HepG2 (cell line): ENCODE results near the gene MED25. TPM values are rescaled to one million over a fixed set of nuclear protein-coding genes. Genes with fewer than 3 reads are reported as not detected.

ENCODE experiments used
- ATAC-seq: fragments of 200-7000 bp; cut with Tn5 transposase; 3 replicates; pipeline ENCODE4 v1.9.1; 2020; ENCODE audit warnings: mild to moderate bottlenecking, moderate library complexity
- BruUV-seq: library from RNA; stranded (reverse); fragments of 400-500 nt; replicated peaks from 2 replicates; lab custom pipeline; 2021; lab: Mats Ljungman, UMichigan
- CTCF ChIA-PET: fragments of 300-600 bp; formaldehyde crosslinking; extraction: SDS; loops from one replicate; lab custom pipeline; 2021; ENCODE audit warnings: low total read pairs, inconsistent platforms, low intra/inter-chr PET ratio; lab: Yijun Ruan, JAX
- POLR2A ChIA-PET: fragments of 350-600 bp; sonication (Branson Sonifier 250); formaldehyde crosslinking; loops from one replicate; lab custom pipeline; 2020; ENCODE audit warnings: antibody characterized with exemption, inconsistent platforms; lab: Yijun Ruan, JAX
- DNase-seq: peaks from one replicate; pipeline ENCODE4 v3.0.0-alpha.2; 2015; ENCODE audit warnings: low spot score
- FAIRE-seq: peaks from 3 replicates; lab custom pipeline; 2011; peaks lifted over from hg19 to GRCh38; lab: Jason Lieb, UNC
- H2AFZ ChIP-seq: one replicate; pipeline ENCODE4 v1.6.1; 2011; ENCODE audit warnings: low read length, inconsistent platforms
- H3K27ac ChIP-seq: fragments of 300-600 bp; 3 replicates; pipeline ENCODE4 v1.8.0; 2011; ENCODE audit warnings: mixed run types, mild to moderate bottlenecking, mixed read lengths, low read length, inconsistent platforms; ENCODE audit not compliant: insufficient read depth; ENCODE audit errors: extremely low read length
- H3K27me3 ChIP-seq, 2 experiments: fragments of 200-600 bp in 1 of 2; 2 replicates in 1 of 2; 3 replicates in 1 of 2; pipeline versions ENCODE4 v1.6.0 to v1.8.0; 2011; ENCODE audit warnings: low read length in 2 of 2, mild to moderate bottlenecking in 2 of 2, moderate library complexity in 2 of 2, inconsistent platforms in 1 of 2; ENCODE audit not compliant: insufficient read depth in 2 of 2, control insufficient read depth in 1 of 2
- H3K36me3 ChIP-seq, 2 experiments: fragments of 200-600 bp in 1 of 2; replicated peaks in 1 of 2; 2 replicates in 1 of 2; 3 replicates in 1 of 2; pipeline versions ENCODE4 v1.5.1 to v1.8.0; 2011; ENCODE audit warnings: low read length in 2 of 2, inconsistent platforms in 1 of 2; ENCODE audit not compliant: insufficient read depth in 2 of 2, control insufficient read depth in 1 of 2
- H3K4me1 ChIP-seq: 2 replicates; pipeline ENCODE4 v1.5.1; 2012; ENCODE audit warnings: low read length, inconsistent platforms; ENCODE audit not compliant: insufficient read depth
- H3K4me2 ChIP-seq: 2 replicates; pipeline ENCODE4 v1.6.0; 2011; ENCODE audit warnings: low read depth, low read length, inconsistent platforms
- H3K4me3 ChIP-seq, 3 experiments: fragments of 200-600 bp in 1 of 3; sonication (generic), shearing (Covaris generic) in 1 of 3; replicated peaks in 1 of 3; 2 replicates each; pipeline ENCODE4 v1.5.1; 2011 to 2016; ENCODE audit warnings: low read length in 3 of 3, inconsistent platforms in 2 of 3, low read depth in 2 of 3, mild to moderate bottlenecking in 2 of 3, control low read depth in 1 of 3, mixed read lengths in 1 of 3; ENCODE audit not compliant: insufficient read depth in 1 of 3
- H3K79me2 ChIP-seq: one replicate; pipeline ENCODE4 v1.6.1; 2011; ENCODE audit warnings: low read length, inconsistent platforms; ENCODE audit not compliant: insufficient read depth
- H3K9ac ChIP-seq: 2 replicates; pipeline ENCODE4 v1.6.0; 2011; ENCODE audit warnings: mild to moderate bottlenecking, low read depth, low read length, inconsistent platforms; ENCODE audit not compliant: insufficient read depth
- H3K9me3 ChIP-seq: 2 replicates; pipeline ENCODE4 v1.5.1; 2012; ENCODE audit warnings: mild to moderate bottlenecking, low read length
- H4K20me1 ChIP-seq: 2 replicates; pipeline ENCODE4 v1.6.0; 2011; ENCODE audit warnings: inconsistent platforms, mild to moderate bottlenecking, low read length, moderate library complexity; ENCODE audit not compliant: insufficient read depth
- ATM ChIP-seq: fragments of 450-650 bp; IDR thresholded peaks from 2 replicates; pipeline ENCODE4 v1.7.1; 2017; ENCODE audit warnings: mild to moderate bottlenecking, borderline replicate concordance
- HNRNPH1 ChIP-seq: fragments of 200-400 bp; formaldehyde crosslinking; optimal IDR thresholded peaks from 2 replicates; pipeline ENCODE3; 2017; ENCODE audit warnings: mild to moderate bottlenecking, low read depth, low read length
- HOXA7 ChIP-seq: sonication (generic); formaldehyde crosslinking; IDR thresholded peaks from 2 replicates; pipeline ENCODE4 v1.8.1; 2022; ENCODE audit warnings: mild to moderate bottlenecking, missing genetic modification reagents, moderate library complexity
- MEIS2 ChIP-seq: sonication (generic); formaldehyde crosslinking; IDR thresholded peaks from 2 replicates; pipeline ENCODE4 v1.9.0; 2021; ENCODE audit warnings: mild to moderate bottlenecking, missing genetic modification reagents
- MTA1 ChIP-seq: sonication (generic); formaldehyde crosslinking; IDR thresholded peaks from 2 replicates; pipeline ENCODE4 v1.4.0; 2020; ENCODE audit warnings: missing genetic modification reagents, mild to moderate bottlenecking, borderline replicate concordance
- ZBED4 ChIP-seq: sonication (generic); formaldehyde crosslinking; IDR thresholded peaks from 2 replicates; pipeline ENCODE4 v1.4.0; 2020; ENCODE audit warnings: missing genetic modification reagents, borderline replicate concordance
- ZNF333 ChIP-seq: sonication (generic); formaldehyde crosslinking; IDR thresholded peaks from 2 replicates; pipeline ENCODE4 v1.4.0; 2020; ENCODE audit warnings: mild to moderate bottlenecking, missing genetic modification reagents, borderline replicate concordance
- ZNF335 ChIP-seq: sonication (generic); formaldehyde crosslinking; IDR thresholded peaks from 2 replicates; pipeline ENCODE4 v1.4.0; 2020; ENCODE audit warnings: missing genetic modification reagents
- ZNF451 ChIP-seq: sonication (generic); formaldehyde crosslinking; IDR thresholded peaks from 2 replicates; pipeline ENCODE4 v1.5.0; 2020; ENCODE audit warnings: mild to moderate bottlenecking, missing genetic modification reagents
- ZNF609 ChIP-seq: sonication (generic); formaldehyde crosslinking; IDR thresholded peaks from 2 replicates; pipeline ENCODE4 v1.4.0; 2020; ENCODE audit warnings: mild to moderate bottlenecking, missing genetic modification reagents, borderline replicate concordance
- WGBS: methylation state at CpG from one replicate; pipeline ENCODE4 v1.1.6; 2017; ENCODE audit warnings: low lambda C conversion rate; 5-methylcytosine and 5-hydroxymethylcytosine counted together
- in situ Hi-C: cut with HindIII; loops from 2 replicates; pipeline ENCODE4 v1.10.0; 2017; ENCODE audit warnings: low pct_unique_long_range_greater_than_20kb; ENCODE audit not compliant: extremely low pct_ligation_motif_present
- intact Hi-C: fragments of 100-400 bp; cut with micrococcal nuclease; formaldehyde crosslinking; loops from one replicate; pipeline ENCODE4 v1.10.0; 2022; ENCODE audit not compliant: unreplicated experiment
- polyA plus RNA-seq, 8 experiments: library from polyadenylated mRNA; depleted of rRNA in 3 of 8; stranded (reverse) in 7 of 8; unstranded in 1 of 8; fragments of >200 nt; fragmentation: Illumina TruSeq in 4 of 8; extraction: Trizol in 4 of 8; gene quantifications; 2 replicates each; pipeline versions ENCODE4 v1.2.1 to v1.2.3, GENCODE V29; 2011 to 2016; ENCODE audit warnings: low read depth in 4 of 8, missing spikeins in 1 of 8, mixed read lengths in 1 of 8; ENCODE audit not compliant: insufficient read depth in 1 of 8
- total RNA-seq, 5 experiments: library from RNA; depleted of rRNA; stranded (reverse); fragments of >200 nt; fragmentation: Illumina TruSeq; extraction: Trizol; gene quantifications; 2 replicates each; pipeline ENCODE4 v1.2.3, GENCODE V29; 2016; ENCODE audit warnings: low read depth in 1 of 5
- TF ChIP-seq, protein P1 (sequence below): IDR thresholded peaks from 2 replicates; pipeline ENCODE4 v1.6.1; 2016

MED25 gene
- total and polyA plus RNA-seq, 2 of the 13 experiments (the other 11 are each of a cell fraction or from before 2014, with no cell fraction given) = 11.1 to 15.1 TPM

GRCh38 chr19:49788857-49789256 is 29.2 kb upstream of the MED25 start:
- H4K20me1 ChIP-seq = no peaks in the 10 kb centered on the region
- TF ChIP-seq ATM = no peak
- no peak for TF ChIP-seq ZNF609 (CRISPR knock-in tag)
- TF ChIP-seq ZNF451 (CRISPR knock-in tag) = no peak
- no peak for TF ChIP-seq MTA1 (CRISPR knock-in tag)
- no peak for TF ChIP-seq HOXA7 (CRISPR knock-in tag)
- TF ChIP-seq ZBED4 (CRISPR knock-in tag) = no peak
- TF ChIP-seq, protein P1, sequence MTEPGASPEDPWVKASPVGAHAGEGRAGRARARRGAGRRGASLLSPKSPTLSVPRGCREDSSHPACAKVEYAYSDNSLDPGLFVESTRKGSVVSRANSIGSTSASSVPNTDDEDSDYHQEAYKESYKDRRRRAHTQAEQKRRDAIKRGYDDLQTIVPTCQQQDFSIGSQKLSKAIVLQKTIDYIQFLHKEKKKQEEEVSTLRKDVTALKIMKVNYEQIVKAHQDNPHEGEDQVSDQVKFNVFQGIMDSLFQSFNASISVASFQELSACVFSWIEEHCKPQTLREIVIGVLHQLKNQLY (CRISPR knock-in tag) = no peak
- TF ChIP-seq ZNF333 (CRISPR knock-in tag) = no peak
- no peak for TF ChIP-seq HNRNPH1
- no peak for TF ChIP-seq ZNF335
- no peak for TF ChIP-seq MEIS2 (CRISPR knock-in tag)
- TF ChIP-seq, all 625 proteins: peak for 0
- ATAC-seq (no peak), FAIRE-seq (no peak), DNase-seq (no peak)
- Histone ChIP-seq H3K9ac (no peak overlapping the region), H3K27ac (no peak overlapping the region), H3K4me1 (no peaks in the 10 kb centered on the region), H3K36me3 (peaks cover 17 to 33% of the 10 kb centered on the region in 2 experiments; a peak in 4 of 5 replicates), H3K27me3 (no peaks in the 10 kb centered on the region), H2AFZ (no peak overlapping the region), H3K4me2 (no peak overlapping the region), H3K9me3 (no peaks in the 10 kb centered on the region), H3K79me2 (no peaks in the 10 kb centered on the region), H3K4me3 (no peak overlapping the region)
- CTCF ChIA-PET = no interaction called here
- BruUV-seq = no TSS peak
- 92% methylated on average over 9 of the region's 10 CpGs for whole genome bisulfite sequencing
- intact Hi-C loops (no loop called here), in situ Hi-C loops (no loop called here)
- POLR2A ChIA-PET = interaction anchor here (0.6 kb wide), 1 partner anchor 26 kb away, joined by 3 read pairs; no protein-coding TSS in a partner anchor
